Measurements from ENCODE around the gene PRR3.

DNA sequence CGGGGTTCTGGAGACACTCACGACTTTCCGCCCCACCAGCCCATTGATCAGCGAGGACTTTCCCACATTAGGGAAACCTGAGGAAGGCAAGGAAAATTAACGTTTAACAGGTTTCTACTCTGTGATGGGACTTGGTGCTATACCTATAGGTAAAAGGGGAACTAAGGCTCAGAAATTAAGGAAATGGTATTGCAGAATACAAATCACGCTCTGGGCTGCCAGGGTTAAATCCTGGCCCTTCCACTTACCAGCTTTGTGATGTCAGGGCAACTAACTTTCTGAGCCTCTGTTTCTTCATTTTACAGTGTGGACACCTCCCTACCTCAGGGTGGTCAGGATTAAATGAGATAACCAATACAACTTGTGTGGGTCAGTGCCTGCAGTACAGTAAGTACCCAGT lies 9.6 kb upstream of the PRR3 start:
- no peak for TF ChIP-seq CTCF (IDR thresholded peaks at IDR 0.05; ENCODE audit: insufficient read depth, low read length)
- peak; percentile 49; the same call in 1 of the 2 replicates for TF ChIP-seq POLR2AphosphoS5 (IDR thresholded peaks at IDR 0.05; ENCODE audit: low read depth)
- no peak for TF ChIP-seq REST (IDR thresholded peaks at IDR 0.05; ENCODE audit: insufficient replicate concordance, low read depth)
- TF ChIP-seq SPI1 (IDR thresholded peaks at IDR 0.05; ENCODE audit: borderline replicate concordance, low read depth) = peak; percentile 84
- TF ChIP-seq GABPA (IDR thresholded peaks at IDR 0.05; ENCODE audit: low read depth) = no peak

Data from HL-60 (cell line).